K562 (cell line): ENCODE data around the gene CXCR5.

Source experiments
- E2F1 ChIP-seq: sonication (generic); formaldehyde crosslinking; IDR thresholded peaks from 2 replicates; pipeline ENCODE4 v1.8.1; 2023; ENCODE audit warnings: mild to moderate bottlenecking, missing genetic modification reagents, moderate library complexity
- HDAC2 ChIP-seq: fragments of 450-650 bp; IDR thresholded peaks from 2 replicates; pipeline ENCODE4 v1.6.1; 2016; ENCODE audit warnings: mild to moderate bottlenecking

GRCh38 chr11:118872403-118872821 lies 11.3 kb upstream of the CXCR5 start:
- TF ChIP-seq HDAC2 (no peak), E2F1 (CRISPR knock-in tag) (no peak)
